DND-41 (cell line): ENCODE data around the gene CSF2.

Source experiments
- ATAC-seq: fragments of 200-7000 bp; cut with Tn5 transposase; 3 replicates; pipeline ENCODE4 v1.9.1; 2021; ENCODE audit warnings: low read depth; ENCODE audit not compliant: insufficient read depth
- DNase-seq: peaks from one replicate; pipeline ENCODE4 v3.0.0-alpha.2; 2020
- H2AFZ ChIP-seq: 2 replicates; pipeline ENCODE4 v1.6.0; 2012; ENCODE audit warnings: low read depth, low read length
- H3K27ac ChIP-seq: 2 replicates; pipeline ENCODE4 v1.5.1; 2012; ENCODE audit warnings: low read length, inconsistent platforms
- H3K27me3 ChIP-seq: fragments of 200-600 bp; sonication (generic); 2 replicates; pipeline ENCODE4 v1.6.0; 2012; ENCODE audit warnings: low read length, mild to moderate bottlenecking, inconsistent platforms; ENCODE audit not compliant: insufficient read depth, poor library complexity
- H3K36me3 ChIP-seq: 2 replicates; pipeline ENCODE4 v1.5.1; 2012; ENCODE audit warnings: low read length, inconsistent platforms; ENCODE audit not compliant: insufficient read depth
- H3K4me1 ChIP-seq: 2 replicates; pipeline ENCODE4 v1.5.1; 2012; ENCODE audit warnings: mild to moderate bottlenecking, low read length; ENCODE audit not compliant: insufficient read depth
- H3K4me2 ChIP-seq: 2 replicates; pipeline ENCODE4 v1.6.0; 2012; ENCODE audit warnings: mild to moderate bottlenecking, moderate library complexity, low read length, inconsistent platforms; ENCODE audit not compliant: insufficient read depth
- H3K4me3 ChIP-seq, 2 experiments: fragments of 200-600 bp in 1 of 2; shearing (Covaris generic) in 1 of 2; 2 replicates each; pipeline ENCODE4 v1.5.1; 2012 to 2016; ENCODE audit warnings: inconsistent platforms in 2 of 2, low read length in 2 of 2, mild to moderate bottlenecking in 2 of 2, low read depth in 1 of 2, moderate library complexity in 1 of 2
- H3K79me2 ChIP-seq: 2 replicates; pipeline ENCODE4 v1.6.0; 2012; ENCODE audit warnings: low read length, inconsistent platforms; ENCODE audit not compliant: insufficient read depth
- H3K9ac ChIP-seq: 2 replicates; pipeline ENCODE4 v1.6.0; 2012; ENCODE audit warnings: low read depth, mild to moderate bottlenecking, inconsistent platforms, low read length, moderate library complexity
- H3K9me3 ChIP-seq: 2 replicates; pipeline ENCODE4 v1.5.1; 2012; ENCODE audit warnings: low read length, moderate library complexity, mild to moderate bottlenecking, inconsistent platforms; ENCODE audit not compliant: insufficient read depth, severe bottlenecking
- H4K20me1 ChIP-seq: 2 replicates; pipeline ENCODE4 v1.6.0; 2012; ENCODE audit warnings: low read length; ENCODE audit not compliant: insufficient read depth
- EZH2 ChIP-seq: IDR thresholded peaks from 3 replicates; pipeline ENCODE4 v1.6.1; 2012; ENCODE audit warnings: borderline replicate concordance, low read depth, mild to moderate bottlenecking, moderate library complexity, low read length, inconsistent platforms; ENCODE audit not compliant: severe bottlenecking
- TF ChIP-seq, protein P1 (sequence below): IDR thresholded peaks from 2 replicates; pipeline ENCODE4 v1.5.1; 2012; ENCODE audit warnings: borderline replicate concordance, low read length, moderate library complexity, mild to moderate bottlenecking; ENCODE audit not compliant: poor library complexity, severe bottlenecking; ENCODE audit errors: extremely low read depth

The CSF2 gene

DNA sequence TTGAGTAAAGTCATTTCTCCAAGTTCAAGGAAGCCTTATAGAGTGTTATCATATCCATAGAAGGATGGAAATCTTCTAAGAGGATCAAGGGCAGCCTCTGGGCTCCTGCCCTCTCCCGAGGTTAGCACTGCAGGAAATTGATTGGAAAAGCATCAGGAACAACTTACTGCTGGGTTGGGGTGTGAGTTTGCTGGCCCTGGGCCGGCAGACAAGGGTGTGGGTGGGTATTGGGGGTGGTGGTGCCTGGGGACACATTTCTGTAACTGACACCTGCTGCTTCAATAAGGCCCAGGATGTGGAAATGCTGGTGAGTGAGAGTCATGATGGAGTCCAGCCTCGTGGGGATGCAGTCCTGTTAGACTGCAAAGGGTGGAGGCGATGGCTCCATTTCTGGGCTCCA lies 5.5 kb downstream of the CSF2 start:
- Histone ChIP-seq H3K9ac (no peak overlapping the region), H2AFZ (no peak overlapping the region), H3K4me2 (no peak overlapping the region), H3K4me1 (no peaks in the 10 kb centered on the region), H3K79me2 (no peaks in the 10 kb centered on the region), H3K27me3 (no peaks in the 10 kb centered on the region), H4K20me1 (peaks cover 2% of the 10 kb centered on the region; the same call in 1 of the 2 replicates), H3K4me3 (no peak overlapping the region), H3K27ac (no peak overlapping the region), H3K9me3 (no peaks in the 10 kb centered on the region), H3K36me3 (no peaks in the 10 kb centered on the region)
- TF ChIP-seq, protein P1, sequence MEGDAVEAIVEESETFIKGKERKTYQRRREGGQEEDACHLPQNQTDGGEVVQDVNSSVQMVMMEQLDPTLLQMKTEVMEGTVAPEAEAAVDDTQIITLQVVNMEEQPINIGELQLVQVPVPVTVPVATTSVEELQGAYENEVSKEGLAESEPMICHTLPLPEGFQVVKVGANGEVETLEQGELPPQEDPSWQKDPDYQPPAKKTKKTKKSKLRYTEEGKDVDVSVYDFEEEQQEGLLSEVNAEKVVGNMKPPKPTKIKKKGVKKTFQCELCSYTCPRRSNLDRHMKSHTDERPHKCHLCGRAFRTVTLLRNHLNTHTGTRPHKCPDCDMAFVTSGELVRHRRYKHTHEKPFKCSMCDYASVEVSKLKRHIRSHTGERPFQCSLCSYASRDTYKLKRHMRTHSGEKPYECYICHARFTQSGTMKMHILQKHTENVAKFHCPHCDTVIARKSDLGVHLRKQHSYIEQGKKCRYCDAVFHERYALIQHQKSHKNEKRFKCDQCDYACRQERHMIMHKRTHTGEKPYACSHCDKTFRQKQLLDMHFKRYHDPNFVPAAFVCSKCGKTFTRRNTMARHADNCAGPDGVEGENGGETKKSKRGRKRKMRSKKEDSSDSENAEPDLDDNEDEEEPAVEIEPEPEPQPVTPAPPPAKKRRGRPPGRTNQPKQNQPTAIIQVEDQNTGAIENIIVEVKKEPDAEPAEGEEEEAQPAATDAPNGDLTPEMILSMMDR: no peak
- TF ChIP-seq EZH2: no peak
- no peak for ATAC-seq
- no peak for DNase-seq

GRCh38 chr5:132079619-132080018 lies 6.0 kb downstream of the CSF2 start:
- H3K9me3 ChIP-seq: no peaks in the 10 kb centered on the region
- H3K9ac ChIP-seq: no peak overlapping the region
- no peak for TF ChIP-seq EZH2
- TF ChIP-seq, protein P1: no peak
- no peaks in the 10 kb centered on the region for H3K36me3 ChIP-seq
- no peaks in the 10 kb centered on the region for H3K79me2 ChIP-seq
- H3K27me3 ChIP-seq: no peaks in the 10 kb centered on the region
- no peak overlapping the region for H3K4me2 ChIP-seq
- ATAC-seq: no peak
- H3K4me3 ChIP-seq: no peak overlapping the region
- no peak overlapping the region for H2AFZ ChIP-seq
- no peaks in the 10 kb centered on the region for H3K4me1 ChIP-seq
- H3K27ac ChIP-seq: no peak overlapping the region
- peaks cover 2% of the 10 kb centered on the region; the same call in 1 of the 2 replicates for H4K20me1 ChIP-seq
- DNase-seq: no peak

- H3K27ac ChIP-seq: no peak overlapping the region
- no peak overlapping the region for H3K9ac ChIP-seq
- no peak overlapping the region for H3K4me3 ChIP-seq
- TF ChIP-seq, protein P1: no peak
- no peak for TF ChIP-seq EZH2
- H3K4me2 ChIP-seq: no peak overlapping the region
- ATAC-seq (no peak), DNase-seq (no peak)
- H3K4me1 ChIP-seq: no peaks in the 10 kb centered on the region
- H3K27me3 ChIP-seq: peaks cover 3% of the 10 kb centered on the region
- no peaks in the 10 kb centered on the region for H3K36me3 ChIP-seq
- H2AFZ ChIP-seq: no peak overlapping the region
- H4K20me1 ChIP-seq: peaks cover 2% of the 10 kb centered on the region; the same call in 1 of the 2 replicates
- H3K79me2 ChIP-seq: no peaks in the 10 kb centered on the region
- H3K9me3 ChIP-seq: no peaks in the 10 kb centered on the region
Observed at GRCh38 chr5:132080595-132080994, 7.0 kb downstream of the CSF2 start.

DNA sequence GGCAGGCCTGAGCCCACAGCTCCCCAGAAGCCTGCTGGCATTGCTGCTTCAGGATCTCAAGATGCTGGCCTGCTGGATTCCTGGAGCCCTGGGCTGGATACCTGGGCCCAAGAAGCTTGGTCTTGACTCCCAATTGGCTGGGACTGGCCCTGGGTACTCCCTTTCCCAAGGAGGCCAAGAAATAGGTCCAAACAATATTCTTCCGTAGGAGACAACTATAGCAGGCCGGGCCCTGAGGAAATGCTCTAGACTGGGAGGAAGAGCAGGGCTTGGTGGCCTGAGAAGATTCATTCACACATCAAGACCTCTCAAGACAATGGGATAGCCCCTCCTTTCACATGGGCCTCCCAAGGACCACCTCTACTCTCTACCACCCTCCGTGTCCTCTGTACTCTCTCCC lies 7.9 kb downstream of the CSF2 start:
- Histone ChIP-seq H3K9me3 (no peaks in the 10 kb centered on the region), H3K27ac (no peak overlapping the region), H2AFZ (no peak overlapping the region), H3K9ac (no peak overlapping the region), H3K36me3 (no peaks in the 10 kb centered on the region), H3K4me1 (no peaks in the 10 kb centered on the region), H3K27me3 (peaks cover 7% of the 10 kb centered on the region), H3K79me2 (no peaks in the 10 kb centered on the region), H3K4me3 (no peak overlapping the region), H4K20me1 (no peaks in the 10 kb centered on the region), H3K4me2 (no peak overlapping the region)
- DNase-seq (no peak), ATAC-seq (no peak)
- TF ChIP-seq, protein P1: no peak
- TF ChIP-seq EZH2: no peak
